ENCODE measurements around the gene SMTNL2. TPM values are rescaled to one million over a fixed set of nuclear protein-coding genes. Genes with fewer than 3 reads are reported as not detected.

Gene SMTNL2
- total RNA-seq, 2 donors from 2014 or later: 0.51 to 0.79 TPM

GRCh38 chr17:4540224-4540651 lies 44.1 kb upstream of the SMTNL2 start:
- Mint-ChIP-seq H3K4me1 (peaks cover 5% of the 10 kb centered on the region), H3K36me3 (ENCODE audit: low read depth) (peaks cover 32% of the 10 kb centered on the region), H3K9me3 (no peaks in the 10 kb centered on the region), H3K27me3 (ENCODE audit: insufficient read depth) (peaks cover 3% of the 10 kb centered on the region), H3K27ac (no peak overlapping the region), H3K4me3 (no peak overlapping the region)
- Histone ChIP-seq H3K27me3 (ENCODE audit: control insufficient read depth, insufficient read depth, low read length, poor library complexity, severe bottlenecking) (no peaks in the 10 kb centered on the region), H3K4me1 (ENCODE audit: control insufficient read depth, insufficient read depth, low read length) (no peaks in the 10 kb centered on the region), H3K9ac (ENCODE audit: extremely low read depth, low read length, poor library complexity, severe bottlenecking) (no peak overlapping the region), H3K27ac (ENCODE audit: low read depth, low read length) (no peak overlapping the region), H3K4me3 (ENCODE audit: low read length) (no peak overlapping the region), H3K36me3 (ENCODE audit: control insufficient read depth, insufficient read depth, low read length) (peaks cover 23% of the 10 kb centered on the region), H3K9me3 (ENCODE audit: control insufficient read depth, low read length) (no peaks in the 10 kb centered on the region)
- DNase-seq: peak; percentile 84
- WGBS, 2 experiments (ENCODE audit: insufficient coverage in 1 of 2, insufficient read length in 1 of 2): 89 to 91% methylated on average over 11 to 14 of the region's 14 CpGs
- TF ChIP-seq, protein P1, sequence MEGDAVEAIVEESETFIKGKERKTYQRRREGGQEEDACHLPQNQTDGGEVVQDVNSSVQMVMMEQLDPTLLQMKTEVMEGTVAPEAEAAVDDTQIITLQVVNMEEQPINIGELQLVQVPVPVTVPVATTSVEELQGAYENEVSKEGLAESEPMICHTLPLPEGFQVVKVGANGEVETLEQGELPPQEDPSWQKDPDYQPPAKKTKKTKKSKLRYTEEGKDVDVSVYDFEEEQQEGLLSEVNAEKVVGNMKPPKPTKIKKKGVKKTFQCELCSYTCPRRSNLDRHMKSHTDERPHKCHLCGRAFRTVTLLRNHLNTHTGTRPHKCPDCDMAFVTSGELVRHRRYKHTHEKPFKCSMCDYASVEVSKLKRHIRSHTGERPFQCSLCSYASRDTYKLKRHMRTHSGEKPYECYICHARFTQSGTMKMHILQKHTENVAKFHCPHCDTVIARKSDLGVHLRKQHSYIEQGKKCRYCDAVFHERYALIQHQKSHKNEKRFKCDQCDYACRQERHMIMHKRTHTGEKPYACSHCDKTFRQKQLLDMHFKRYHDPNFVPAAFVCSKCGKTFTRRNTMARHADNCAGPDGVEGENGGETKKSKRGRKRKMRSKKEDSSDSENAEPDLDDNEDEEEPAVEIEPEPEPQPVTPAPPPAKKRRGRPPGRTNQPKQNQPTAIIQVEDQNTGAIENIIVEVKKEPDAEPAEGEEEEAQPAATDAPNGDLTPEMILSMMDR (conservative IDR thresholded peaks at IDR 0.05): peak; percentile 65

GRCh38 chr17:4540687-4541327 lies 43.5 kb upstream of the SMTNL2 start:
- Histone ChIP-seq H3K27ac (ENCODE audit: low read depth, low read length) (no peak overlapping the region), H3K9me3 (ENCODE audit: control insufficient read depth, low read length) (no peaks in the 10 kb centered on the region), H3K36me3 (ENCODE audit: control insufficient read depth, insufficient read depth, low read length) (peaks cover 23% of the 10 kb centered on the region), H3K9ac (ENCODE audit: extremely low read depth, low read length, poor library complexity, severe bottlenecking) (no peak overlapping the region), H3K27me3 (ENCODE audit: control insufficient read depth, insufficient read depth, low read length, poor library complexity, severe bottlenecking) (no peaks in the 10 kb centered on the region), H3K4me1 (ENCODE audit: control insufficient read depth, insufficient read depth, low read length) (no peaks in the 10 kb centered on the region), H3K4me3 (ENCODE audit: low read length) (no peak overlapping the region)
- Mint-ChIP-seq H3K4me3 (no peak overlapping the region), H3K36me3 (ENCODE audit: low read depth) (peaks cover 32% of the 10 kb centered on the region), H3K27me3 (ENCODE audit: insufficient read depth) (no peaks in the 10 kb centered on the region), H3K9me3 (no peaks in the 10 kb centered on the region), H3K27ac (no peak overlapping the region), H3K4me1 (no peaks in the 10 kb centered on the region)
- DNase-seq: no peak
- TF ChIP-seq, protein P1 (conservative IDR thresholded peaks at IDR 0.05): no peak
- 93 to 94% methylated on average over 9 to 15 of the region's 15 CpGs for WGBS, 2 experiments (ENCODE audit: insufficient coverage in 1 of 2, insufficient read length in 1 of 2)

- H3K4me3 Mint-ChIP-seq: no peak overlapping the region
- no peaks in the 10 kb centered on the region for H3K4me1 Mint-ChIP-seq
- no peak overlapping the region for H3K27ac Mint-ChIP-seq
- WGBS, 2 experiments (ENCODE audit: insufficient coverage in 1 of 2, insufficient read length in 1 of 2): 94 to 97% methylated on average over 14 to 29 of the region's 29 CpGs
- H3K27me3 Mint-ChIP-seq (ENCODE audit: insufficient read depth): no peaks in the 10 kb centered on the region
- Histone ChIP-seq H3K4me3 (ENCODE audit: low read length) (no peak overlapping the region), H3K4me1 (ENCODE audit: control insufficient read depth, insufficient read depth, low read length) (no peaks in the 10 kb centered on the region), H3K27ac (ENCODE audit: low read depth, low read length) (no peak overlapping the region), H3K9me3 (ENCODE audit: control insufficient read depth, low read length) (no peaks in the 10 kb centered on the region), H3K27me3 (ENCODE audit: control insufficient read depth, insufficient read depth, low read length, poor library complexity, severe bottlenecking) (no peaks in the 10 kb centered on the region), H3K36me3 (ENCODE audit: control insufficient read depth, insufficient read depth, low read length) (peaks cover 23% of the 10 kb centered on the region), H3K9ac (ENCODE audit: extremely low read depth, low read length, poor library complexity, severe bottlenecking) (no peak overlapping the region)
- DNase-seq: no peak
- H3K36me3 Mint-ChIP-seq (ENCODE audit: low read depth): peaks cover 34% of the 10 kb centered on the region
- TF ChIP-seq, protein P1 (conservative IDR thresholded peaks at IDR 0.05): peak; percentile 14
- H3K9me3 Mint-ChIP-seq: no peaks in the 10 kb centered on the region
Measured at GRCh38 chr17:4541328-4542002, 42.9 kb upstream of the SMTNL2 start.
